IPS-NIHi11 (cell line): ENCODE measurements around the gene ACACB.
"Not testable (repeated sequence)": the region's sequence is repeated elsewhere in the genome, so short reads cannot be mapped to it uniquely, and the experiment has no call there.

Source experiments
- DNase-seq: peaks from one replicate; pipeline ENCODE4 v3.0.0; 2012; ENCODE audit warnings: mixed read lengths, low spot score

The ACACB gene

DNA sequence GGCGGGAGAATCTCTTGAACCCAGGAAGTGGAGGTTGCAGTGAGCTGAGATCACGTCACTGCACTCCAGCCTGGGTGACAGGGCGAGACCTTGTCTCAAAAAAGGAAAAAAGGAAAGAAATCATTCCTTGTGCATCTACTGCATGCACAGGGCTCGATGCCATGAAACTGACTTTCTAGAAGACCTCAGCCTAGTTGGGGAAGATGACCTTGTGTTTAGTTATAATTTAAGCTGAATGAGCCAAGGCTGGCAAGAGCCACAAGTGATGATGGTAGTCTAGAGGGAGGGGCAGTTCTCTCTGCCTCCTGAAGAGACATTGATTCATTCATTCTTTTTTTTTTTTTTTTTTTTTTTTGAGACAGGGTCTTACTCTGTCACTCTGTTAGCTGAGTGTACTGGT lies 24.2 kb downstream of the ACACB start:
- DNase-seq: no peak

DNA sequence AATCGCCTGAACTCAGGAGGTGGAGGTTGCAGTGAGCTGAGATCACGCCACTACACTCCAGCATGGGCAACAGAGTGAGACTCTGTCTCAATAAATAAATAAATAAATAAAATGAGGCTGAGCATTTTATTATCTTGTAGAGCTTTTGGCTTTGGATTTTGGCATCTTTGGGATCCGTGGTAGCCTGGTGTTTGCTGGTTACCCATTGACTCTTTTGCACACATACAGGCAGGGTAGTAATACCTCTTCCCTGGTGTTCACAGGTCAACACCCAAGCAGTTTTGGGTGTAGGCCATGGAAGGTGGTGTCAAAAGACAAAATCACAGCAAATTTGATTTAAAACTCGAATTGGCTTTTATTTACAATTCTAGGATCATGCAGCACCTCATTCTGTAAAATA lies 27.8 kb downstream of the ACACB start:
- no peak for DNase-seq

DNA sequence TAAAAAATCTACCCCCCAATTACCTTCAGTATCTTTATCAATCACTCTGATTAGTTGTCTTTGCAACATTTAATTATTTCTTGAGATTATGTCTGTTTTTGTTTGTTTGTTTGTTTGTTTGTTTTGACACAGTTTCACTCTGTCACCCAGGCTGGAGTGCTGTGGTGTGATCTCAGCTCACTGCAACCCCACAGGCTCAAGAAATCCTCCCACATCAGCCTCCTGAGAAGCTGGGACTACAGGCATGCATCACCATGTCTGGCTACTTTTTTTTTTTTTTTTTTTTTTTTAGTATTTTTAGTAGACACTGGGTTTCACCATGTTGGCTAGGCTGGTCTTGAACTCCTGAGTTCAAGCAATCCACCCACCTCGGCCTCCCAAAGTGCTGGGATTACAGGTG lies 30.7 kb downstream of the ACACB start:
- not testable (repeated sequence) for DNase-seq

DNA sequence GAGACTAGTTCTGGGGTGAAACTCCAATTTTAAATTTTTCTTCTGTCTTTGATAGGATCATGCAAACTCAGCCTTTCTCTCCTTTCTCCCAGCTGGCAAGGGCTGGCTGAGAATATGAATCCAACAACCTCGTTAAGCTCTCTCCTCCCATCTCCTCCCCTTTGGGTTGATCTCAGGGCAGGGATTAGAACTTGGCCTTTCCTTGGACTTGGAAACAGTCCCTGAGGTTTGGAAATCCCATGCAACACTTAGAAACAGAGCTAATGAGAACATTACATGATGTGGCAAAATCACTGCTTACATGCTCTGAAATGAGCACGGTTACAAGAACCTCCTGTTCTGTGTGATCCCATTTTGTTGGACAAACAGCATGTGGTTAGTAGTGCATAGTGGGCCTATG lies 31.6 kb downstream of the ACACB start:
- DNase-seq: no peak

DNA sequence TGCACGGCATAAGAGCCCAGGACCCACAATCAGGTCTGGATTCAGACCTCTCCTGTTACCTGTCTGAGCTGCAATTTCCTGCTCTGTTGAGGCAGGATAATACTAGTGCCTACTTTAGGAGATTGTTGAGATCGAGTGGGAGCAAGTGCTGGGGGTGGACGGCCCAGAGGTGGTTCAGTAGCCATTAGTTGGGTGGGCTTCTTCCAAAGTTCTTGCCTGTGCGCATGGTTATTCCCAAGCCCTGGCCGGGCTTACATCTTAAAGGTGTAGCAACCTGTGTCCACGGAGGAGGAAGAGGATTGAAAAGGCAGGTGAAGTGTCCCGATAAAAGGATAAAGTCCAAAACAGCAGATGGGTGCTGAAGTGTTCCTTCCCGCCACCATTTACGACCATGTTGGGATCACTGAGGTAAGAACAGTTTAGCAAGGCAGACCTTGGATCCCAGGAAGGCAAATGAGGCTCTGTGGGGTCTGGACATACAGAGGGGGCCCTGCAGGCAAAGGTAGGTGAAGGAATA lies 33.8 kb downstream of the ACACB start:
- DNase-seq: no peak

DNA sequence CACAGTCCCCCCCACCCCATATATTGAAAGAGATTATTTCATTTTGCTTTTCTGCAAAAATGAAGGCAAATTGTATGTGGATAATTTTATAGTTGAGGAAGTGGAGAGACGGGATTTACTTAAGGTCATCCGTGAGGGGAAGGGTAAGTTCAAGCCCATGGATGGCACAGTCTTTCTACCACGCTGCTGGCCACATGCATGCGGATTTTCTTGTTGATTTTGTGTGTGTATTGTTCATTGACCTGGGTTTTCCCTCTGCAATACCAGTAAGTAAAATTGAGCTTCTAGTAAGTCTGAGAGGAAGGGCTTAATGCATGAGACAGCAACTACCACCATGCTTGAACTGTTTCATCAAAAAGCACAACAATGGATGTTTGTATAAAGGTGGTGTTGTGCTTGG lies 35.1 kb downstream of the ACACB start:
- no peak for DNase-seq

DNA sequence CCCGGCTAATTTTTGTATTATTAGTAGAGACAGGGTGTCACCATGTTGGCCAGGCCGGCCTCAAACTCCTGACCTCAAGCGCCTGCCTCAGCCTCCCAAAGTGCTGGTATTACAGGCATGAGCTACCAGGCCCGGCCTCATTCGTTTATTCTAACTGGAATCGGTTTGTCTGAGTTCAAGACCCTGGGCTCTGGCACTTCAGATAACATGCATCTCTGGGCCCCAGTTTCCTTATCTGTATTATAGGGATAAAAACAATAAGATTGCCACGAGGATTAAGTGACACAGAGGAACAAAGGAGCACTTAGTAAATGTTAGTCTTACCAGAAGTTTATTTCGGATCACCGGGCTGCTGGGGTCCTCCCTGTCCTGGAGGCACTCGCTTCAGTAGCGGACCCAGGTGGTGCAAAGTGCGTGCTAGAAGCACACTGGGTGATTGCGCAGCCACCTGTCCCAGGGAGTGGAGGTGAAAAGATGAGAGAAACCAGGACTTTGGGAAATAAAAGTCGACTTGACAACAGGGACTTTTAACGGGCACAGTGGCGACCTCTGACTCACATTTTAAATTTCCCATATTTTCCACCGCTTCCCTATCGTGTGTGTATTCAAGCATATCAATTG lies 37.5 kb downstream of the ACACB start:
- DNase-seq: peak; percentile 50

DNA sequence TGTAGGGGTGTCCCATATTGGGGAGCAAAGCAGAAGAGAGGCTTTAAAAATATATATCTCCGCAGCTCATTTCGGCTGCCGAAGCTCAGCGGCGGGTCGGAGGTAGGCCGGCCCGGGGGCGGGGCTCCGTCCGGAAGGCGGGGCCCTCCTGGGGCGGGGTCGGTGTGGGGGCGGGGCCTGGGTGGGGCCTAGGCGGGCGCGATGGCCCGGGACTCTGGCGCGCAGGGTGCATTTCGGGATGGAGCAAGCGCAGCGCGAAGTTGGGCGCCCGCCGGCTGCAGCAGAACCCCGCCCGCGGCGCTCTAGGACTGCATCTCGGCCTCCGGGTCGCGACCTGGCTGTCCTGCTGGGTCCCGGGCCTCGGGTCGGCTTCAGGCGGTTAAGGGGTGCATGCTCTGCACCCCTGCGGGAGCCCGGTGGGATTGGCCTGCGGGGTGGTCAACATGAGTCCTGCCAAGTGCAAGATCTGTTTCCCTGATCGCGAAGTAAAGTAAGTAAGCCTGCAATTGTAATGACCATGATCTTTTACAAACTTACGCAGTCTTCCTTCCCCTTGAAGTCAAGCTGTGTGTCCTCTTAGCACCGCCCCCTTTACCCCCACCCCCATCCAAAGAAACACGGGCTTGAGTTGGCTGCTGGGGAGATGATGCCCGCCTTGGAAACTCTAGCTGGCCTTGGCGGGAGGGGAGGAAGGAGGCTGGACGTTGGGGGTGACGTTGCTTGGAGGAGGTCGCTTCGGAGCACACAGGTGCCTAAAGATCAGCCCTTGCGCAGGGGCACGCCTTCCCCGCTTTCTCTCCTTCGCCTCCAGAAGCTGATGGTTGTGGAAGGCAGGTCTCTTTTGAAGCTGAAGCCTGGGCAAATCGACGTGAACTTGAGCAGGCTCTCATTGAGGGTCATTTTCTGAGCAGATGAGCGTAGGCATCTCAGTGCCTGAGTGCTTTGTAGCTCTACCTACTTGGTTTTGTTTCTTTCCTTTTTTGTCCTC lies 38.4 kb downstream of the ACACB start:
- DNase-seq: peak; percentile 97

DNA sequence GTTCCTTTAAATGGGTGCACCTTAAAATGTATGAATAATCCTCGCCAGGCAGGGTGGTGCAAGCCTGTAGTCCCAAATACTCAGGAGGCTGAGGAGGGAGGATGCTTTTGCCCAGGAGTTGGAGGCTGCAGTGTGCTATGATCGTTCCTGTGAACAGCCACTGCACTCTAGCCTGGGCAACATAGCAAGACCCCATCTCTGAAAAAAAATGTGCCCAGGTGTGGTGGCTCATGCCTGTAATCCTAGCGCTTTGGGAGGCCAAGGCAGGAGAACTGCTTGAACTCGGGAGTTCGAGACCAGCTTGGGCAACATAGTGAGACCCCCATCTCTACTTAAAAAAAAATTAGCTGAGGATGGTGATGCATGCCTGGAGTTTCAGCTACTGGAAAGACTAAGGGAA lies 39.6 kb downstream of the ACACB start:
- no peak for DNase-seq

DNA sequence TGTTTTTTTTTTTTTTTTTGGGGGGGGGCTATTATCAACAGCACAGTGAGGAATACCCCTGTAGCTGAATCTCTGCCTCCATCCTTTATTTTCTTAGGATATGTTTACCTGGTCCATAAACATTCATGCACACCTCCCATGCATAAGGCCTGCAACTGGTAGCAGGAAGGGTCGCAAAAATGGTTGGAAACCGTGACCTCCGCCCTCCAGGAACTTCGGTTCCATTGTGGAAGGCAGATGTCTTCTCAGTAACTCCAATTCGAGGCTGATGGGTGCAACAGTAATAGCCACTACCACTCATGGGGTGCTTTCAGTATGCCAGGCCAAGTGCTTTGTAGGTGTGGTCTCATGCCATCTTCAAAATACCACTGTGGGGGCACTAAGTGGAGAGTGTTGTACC lies 40.2 kb downstream of the ACACB start:
- DNase-seq: no peak

DNA sequence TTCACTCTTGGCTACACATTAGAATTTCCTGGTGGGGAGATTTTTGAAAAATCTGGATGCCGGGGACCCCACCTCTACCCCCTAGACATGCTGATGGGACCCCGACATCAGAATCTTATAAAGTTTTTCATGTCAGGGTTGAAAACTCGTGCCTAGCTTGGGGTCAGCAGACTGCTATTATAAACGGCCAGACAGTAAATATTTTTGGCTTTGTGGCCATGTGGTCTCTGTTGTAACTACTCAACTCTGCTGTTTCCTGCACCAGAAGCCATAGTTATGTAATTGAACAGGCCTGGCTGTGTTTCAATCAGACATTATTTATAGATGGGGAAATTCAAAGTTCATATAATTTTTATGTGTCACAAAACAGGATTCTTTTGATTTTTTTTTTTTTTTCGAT lies 41.6 kb downstream of the ACACB start:
- DNase-seq: no peak

DNA sequence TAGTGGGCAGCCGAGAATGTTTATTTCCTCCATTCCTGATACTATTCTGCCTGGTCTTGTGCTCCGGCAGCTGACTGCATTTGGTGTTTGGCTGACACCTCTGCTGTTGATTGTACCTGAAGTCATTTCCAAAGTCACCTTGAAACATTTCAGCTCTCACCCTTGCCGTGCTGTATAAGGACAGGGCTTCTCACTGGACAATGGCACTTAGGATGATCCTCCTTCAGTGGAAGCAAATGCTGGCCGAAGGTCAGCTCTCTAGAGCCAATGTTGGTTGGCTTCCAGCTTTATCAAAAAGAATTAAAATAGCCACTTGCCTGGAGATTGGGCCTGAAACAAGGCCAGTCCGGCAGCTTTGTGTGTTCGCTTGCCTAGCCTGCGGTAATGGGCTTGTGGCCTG lies 44.0 kb downstream of the ACACB start:
- DNase-seq: no peak

DNA sequence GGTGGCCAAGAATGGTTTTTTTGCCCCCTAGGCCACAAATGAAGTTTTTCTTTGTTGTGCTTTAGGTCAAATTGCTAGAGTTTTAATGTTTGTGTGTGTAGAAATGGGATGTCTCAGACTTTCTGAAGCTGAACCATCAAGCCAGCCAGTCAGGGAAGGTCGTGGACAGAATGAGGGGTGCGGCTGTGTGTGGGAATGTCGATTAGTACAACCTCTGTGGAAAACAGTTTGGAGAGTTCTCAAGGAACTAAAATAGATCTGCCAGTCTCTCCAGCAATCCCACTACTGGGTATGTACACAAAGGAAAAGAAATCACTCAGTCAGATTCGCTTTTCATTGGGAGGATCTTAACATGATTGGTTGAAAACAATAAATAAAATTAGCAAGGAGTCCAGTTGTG lies 44.5 kb downstream of the ACACB start:
- DNase-seq: no peak

DNA sequence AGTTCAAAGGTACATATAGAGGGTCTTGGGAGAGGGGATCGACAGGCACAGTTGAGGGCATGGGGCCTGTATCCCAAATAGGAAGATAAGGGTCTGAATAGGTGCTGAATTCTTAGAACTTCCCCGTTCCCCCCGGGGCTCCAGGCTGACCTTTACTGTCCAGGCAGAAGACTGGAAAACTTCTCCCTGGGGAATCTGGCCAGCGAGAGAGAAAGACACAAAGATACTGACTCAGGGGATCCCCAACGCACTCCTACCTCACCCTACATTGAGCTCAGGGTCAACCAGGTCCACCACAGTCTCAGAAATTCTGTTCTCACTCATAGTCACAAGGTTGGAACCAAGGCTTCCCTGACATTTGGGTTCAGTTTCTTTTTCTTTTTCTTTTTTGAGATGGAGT lies 46.2 kb downstream of the ACACB start:
- no peak for DNase-seq

DNA sequence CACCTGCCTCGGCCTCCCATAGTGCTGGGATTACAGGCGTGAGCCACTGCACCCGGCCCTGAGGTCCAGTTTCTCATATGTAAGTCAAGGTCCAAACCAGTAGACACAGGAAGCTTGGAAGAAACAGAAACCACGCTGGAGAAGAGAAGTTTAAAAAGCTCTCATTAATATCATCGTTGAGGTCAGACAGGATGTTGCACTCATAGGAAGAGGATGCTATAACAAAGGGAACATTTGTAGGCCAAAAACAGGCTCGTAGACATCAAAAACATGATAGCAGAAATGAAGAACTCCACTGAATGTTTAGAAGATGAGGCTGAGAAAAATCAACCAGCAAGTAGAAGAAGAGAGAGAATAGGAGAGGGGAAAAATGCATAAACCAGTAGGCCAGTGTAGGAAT lies 46.8 kb downstream of the ACACB start:
- DNase-seq: no peak

DNA sequence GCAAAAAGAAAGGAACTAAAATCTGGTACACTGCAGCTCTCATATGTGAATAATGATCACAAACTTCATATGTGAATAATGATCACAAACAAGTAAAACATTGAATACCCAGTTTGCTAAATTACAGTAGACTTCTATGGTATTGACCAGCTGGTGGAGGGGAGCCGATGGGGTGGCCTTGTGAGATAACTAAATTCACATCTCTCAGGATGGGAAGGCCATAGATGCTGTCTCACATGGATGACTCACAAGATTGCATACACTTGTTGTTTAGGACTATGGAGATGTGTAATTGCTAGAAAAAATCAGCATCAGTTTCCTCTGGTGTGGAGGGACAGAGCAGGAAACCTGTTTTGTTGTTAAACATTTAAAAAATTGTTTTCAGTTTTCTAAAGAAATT lies 49.2 kb downstream of the ACACB start:
- DNase-seq: no peak

DNA sequence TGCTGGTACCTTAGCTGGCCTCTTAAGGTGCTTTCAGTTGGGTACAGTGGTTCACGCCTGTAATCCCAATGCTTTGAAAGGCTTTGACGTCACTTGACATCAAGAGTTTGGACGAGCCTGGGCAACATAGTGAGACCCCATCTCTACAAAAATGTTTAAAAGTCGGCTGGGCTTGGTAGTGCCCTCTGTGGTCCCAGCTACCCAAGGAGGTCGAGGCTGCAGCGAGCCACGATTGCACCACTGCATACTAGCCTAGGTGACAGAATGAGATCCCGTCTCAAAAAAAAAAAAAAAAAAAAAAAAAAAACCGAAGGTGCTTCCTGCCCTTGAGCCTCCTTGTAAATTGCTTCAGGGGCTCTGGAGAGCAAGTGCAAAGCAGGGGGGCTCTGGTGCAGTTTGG lies 50.0 kb downstream of the ACACB start:
- DNase-seq: no peak

DNA sequence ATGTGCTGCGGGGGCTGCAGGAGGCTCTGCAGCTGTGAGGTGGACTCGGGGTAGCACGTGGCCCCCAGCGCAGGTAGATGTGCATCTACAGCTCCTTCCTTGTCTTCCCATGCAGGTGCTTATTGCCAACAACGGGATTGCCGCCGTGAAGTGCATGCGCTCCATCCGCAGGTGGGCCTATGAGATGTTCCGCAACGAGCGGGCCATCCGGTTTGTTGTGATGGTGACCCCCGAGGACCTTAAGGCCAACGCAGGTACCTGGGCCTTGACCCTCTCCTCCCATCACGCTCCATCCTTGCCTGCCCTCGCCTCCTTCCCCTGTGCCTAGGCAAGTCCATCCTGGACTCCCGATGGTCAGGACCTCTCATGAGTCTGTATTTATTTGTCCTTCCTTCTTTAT lies 51.4 kb downstream of the ACACB start:
- no peak for DNase-seq

DNA sequence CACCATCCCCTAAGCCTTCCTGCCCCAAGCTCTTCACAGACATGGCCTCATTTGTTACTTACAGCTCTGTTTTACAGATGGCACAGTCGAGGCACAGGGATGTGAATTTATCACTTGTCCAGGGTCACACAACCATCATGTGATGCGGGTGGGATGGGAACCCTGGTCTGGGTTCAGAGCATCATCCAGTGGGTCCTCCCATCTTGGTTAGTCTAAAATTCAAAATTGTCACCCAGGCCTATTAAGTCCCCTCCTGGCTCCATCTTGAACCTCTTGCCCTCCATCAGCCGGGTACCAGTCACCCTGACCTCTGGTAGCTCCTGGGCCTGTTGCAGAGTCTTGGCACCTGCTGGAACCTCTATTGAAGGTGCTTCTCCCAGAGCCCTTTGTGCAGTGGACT lies 52.9 kb downstream of the ACACB start:
- no peak for DNase-seq

DNA sequence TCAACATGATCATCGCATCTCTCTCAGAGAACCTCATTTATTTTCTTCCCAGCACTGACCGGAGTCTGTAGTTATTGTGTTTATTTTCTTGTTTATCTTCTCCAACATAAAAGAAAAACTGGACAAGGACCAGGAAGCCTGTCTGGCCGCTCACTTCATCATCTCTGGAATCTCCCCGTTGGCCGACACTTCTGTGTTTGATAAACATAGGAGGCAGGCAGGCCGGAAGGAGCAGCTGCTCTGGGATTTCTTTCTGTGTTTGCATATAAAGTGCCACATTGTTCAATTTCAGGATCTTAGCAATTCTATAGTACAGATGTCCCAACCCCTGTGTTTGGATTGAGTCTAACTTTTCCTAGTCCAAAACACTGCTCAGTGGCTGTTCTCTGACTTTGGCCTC lies 53.3 kb downstream of the ACACB start:
- no peak for DNase-seq

DNA sequence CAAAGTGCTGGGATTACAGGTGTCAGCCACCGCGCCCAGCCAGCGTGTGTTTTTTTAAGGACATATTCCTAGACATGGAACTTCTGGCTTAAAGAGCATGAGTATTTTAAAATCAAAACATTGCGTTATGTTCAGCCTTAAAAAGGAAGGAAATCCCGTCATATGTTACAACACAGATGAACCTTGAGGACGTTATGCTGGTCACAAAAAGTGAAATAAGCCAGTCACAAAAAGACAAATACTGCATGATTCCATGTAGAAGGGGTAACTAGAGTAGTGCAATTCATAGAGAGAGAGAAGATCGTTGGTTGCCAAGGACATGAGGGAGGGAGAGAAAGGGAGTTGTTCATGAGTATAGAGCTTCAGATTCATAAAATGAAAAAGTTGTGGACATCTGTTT lies 53.9 kb downstream of the ACACB start:
- DNase-seq: no peak

DNA sequence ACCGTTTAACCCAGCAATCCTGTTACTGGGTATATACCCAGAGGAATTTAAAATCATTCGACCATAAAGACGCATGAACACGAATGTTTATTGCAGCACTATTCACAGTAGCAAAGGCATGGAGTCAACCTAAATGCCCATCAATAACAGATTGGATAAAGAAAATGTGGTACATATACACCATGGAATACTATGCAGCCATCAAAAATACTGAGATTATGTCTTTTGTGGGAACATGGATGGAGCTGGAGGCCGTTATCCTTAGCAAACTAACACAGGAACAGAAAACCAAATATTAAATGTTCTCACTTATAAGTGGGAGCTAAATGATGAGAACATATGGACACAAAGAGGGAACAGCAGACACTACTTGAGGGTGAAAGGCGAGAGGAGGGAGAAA lies 56.4 kb downstream of the ACACB start:
- not testable (repeated sequence) for DNase-seq

DNA sequence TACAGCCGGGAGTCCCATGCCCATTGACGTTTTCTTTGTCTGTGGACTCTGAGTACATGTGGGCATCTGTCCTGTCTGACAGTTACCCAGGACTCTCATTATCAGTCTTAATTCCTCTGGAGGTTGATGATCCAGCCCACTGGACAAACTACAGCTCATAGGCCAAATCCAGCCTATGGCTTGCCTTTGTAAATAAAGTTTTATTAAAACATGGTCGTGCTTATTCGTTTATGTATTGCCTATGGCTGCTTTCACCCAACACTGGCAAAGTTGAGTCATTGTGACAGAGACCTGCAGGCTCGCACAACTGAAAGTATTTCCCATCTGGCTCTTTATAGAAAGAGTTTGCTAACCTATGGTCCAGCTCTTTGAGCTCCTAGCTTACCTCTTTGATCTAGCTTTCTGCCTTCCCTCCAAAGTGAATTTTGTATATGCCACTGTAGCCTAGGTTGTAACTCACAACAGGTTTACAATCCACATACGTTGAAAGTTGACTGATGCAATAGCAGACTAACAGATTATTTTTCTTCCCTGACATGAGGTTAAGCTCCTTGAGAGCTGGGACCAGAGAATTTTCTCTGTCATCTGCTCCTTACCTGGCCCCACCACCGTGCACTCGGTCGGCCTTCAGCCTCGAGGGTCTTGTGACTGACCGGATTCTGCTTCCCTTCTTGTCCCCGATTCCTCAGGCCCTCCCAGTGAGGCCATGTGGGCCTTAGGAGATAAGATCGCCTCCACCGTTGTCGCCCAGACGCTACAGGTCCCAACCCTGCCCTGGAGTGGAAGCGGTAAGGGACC lies 57.3 kb downstream of the ACACB start:
- no peak for DNase-seq
